C4-2B (cell line): ENCODE results near the gene CHMP5.

ENCODE experiments used
- CTCF ChIP-seq: fragments of 450-650 bp; conservative IDR thresholded peaks from 2 replicates; pipeline ENCODE4 v1.5.1; 2017; ENCODE audit warnings: mild to moderate bottlenecking
- ZFX ChIP-seq: fragments of 450-650 bp; IDR thresholded peaks from 2 replicates; pipeline ENCODE4 v1.6.1; 2017

- TF ChIP-seq CTCF (no peak), ZFX (no peak)
Measured at GRCh38 chr9:33257276-33257675, 7.6 kb upstream of the CHMP5 start.
